ENCODE measurements around the gene CPXM2.

DNA sequence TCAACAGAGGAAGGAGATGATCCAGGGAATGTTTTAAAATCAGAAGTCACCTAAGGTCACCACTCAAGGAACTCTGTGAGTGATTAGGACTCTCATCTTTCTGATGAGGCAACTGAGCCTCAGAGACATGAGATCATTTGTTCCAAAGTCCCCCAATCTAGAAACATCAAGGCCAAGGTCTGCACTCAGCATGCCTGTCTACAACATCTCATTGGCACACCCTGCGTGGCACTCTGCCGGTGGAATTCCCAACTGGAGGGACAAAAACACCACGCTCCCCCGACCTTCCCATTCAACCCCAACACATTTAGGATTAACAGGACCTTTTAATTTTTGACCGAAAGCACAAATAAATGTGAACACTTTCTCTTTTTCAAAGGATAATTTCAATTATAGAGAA, 31.4 kb downstream of the CPXM2 start:
- TF ChIP-seq, protein P1, sequence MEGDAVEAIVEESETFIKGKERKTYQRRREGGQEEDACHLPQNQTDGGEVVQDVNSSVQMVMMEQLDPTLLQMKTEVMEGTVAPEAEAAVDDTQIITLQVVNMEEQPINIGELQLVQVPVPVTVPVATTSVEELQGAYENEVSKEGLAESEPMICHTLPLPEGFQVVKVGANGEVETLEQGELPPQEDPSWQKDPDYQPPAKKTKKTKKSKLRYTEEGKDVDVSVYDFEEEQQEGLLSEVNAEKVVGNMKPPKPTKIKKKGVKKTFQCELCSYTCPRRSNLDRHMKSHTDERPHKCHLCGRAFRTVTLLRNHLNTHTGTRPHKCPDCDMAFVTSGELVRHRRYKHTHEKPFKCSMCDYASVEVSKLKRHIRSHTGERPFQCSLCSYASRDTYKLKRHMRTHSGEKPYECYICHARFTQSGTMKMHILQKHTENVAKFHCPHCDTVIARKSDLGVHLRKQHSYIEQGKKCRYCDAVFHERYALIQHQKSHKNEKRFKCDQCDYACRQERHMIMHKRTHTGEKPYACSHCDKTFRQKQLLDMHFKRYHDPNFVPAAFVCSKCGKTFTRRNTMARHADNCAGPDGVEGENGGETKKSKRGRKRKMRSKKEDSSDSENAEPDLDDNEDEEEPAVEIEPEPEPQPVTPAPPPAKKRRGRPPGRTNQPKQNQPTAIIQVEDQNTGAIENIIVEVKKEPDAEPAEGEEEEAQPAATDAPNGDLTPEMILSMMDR (optimal IDR thresholded peaks at IDR 0.05 in 1 of 3, IDR thresholded peaks at IDR 0.05 in 1 of 3, conservative IDR thresholded peaks at IDR 0.05 in 1 of 3; ENCODE audit: extremely low read depth in 1 of 3, insufficient read depth in 2 of 3, low read length in 3 of 3) = no peak
- TF ChIP-seq EZH2 (IDR thresholded peaks at IDR 0.05; ENCODE audit: low read length) = no peak
